AG10803 (cell line): Measurements from ENCODE around the gene CDYL.

ENCODE experiments used
- DNase-seq: peaks from one replicate; pipeline ENCODE4 v3.0.0; 2010; ENCODE audit warnings: low read depth
- H3K4me3 ChIP-seq: 2 replicates; pipeline ENCODE4 v1.5.1; 2011; ENCODE audit warnings: mild to moderate bottlenecking, low read length, control low read depth
- CTCF ChIP-seq: conservative IDR thresholded peaks from 2 replicates; pipeline ENCODE4 v1.5.1; 2011; ENCODE audit warnings: mild to moderate bottlenecking, low read length, control low read depth, inconsistent platforms

The CDYL gene

GRCh38 chr6:4890191-4890590, 114.0 kb downstream of the CDYL start:
- no peak for TF ChIP-seq CTCF

GRCh38 chr6:4890627-4891026, 114.4 kb downstream of the CDYL start:
- TF ChIP-seq CTCF = no peak
- no peak overlapping the region for H3K4me3 ChIP-seq
- no peak for DNase-seq

More at GRCh38 chr6:4890191-4890590, 114.0 kb downstream of the CDYL start:
- DNase-seq = no peak
- H3K4me3 ChIP-seq = no peak overlapping the region

- no peak for DNase-seq
- H3K4me3 ChIP-seq = no peak overlapping the region
- TF ChIP-seq CTCF = no peak
Measured at GRCh38 chr6:4891141-4891540, 114.9 kb downstream of the CDYL start.

GRCh38 chr6:4892785-4893485, 116.7 kb downstream of the CDYL start:
- no peak for DNase-seq
- H3K4me3 ChIP-seq = no peak overlapping the region
- no peak for TF ChIP-seq CTCF

- no peak overlapping the region for H3K4me3 ChIP-seq
- DNase-seq = no peak
- TF ChIP-seq CTCF = no peak
Measured at GRCh38 chr6:4894049-4894448, 117.8 kb downstream of the CDYL start.

- no peak overlapping the region for H3K4me3 ChIP-seq
- TF ChIP-seq CTCF = no peak
- DNase-seq = no peak
Measured at GRCh38 chr6:4895971-4896370, 119.8 kb downstream of the CDYL start.

GRCh38 chr6:4896401-4896800, 120.2 kb downstream of the CDYL start:
- DNase-seq = no peak
- no peak overlapping the region for H3K4me3 ChIP-seq

More at GRCh38 chr6:4896401-4896800, 120.2 kb downstream of the CDYL start:
- no peak for TF ChIP-seq CTCF
